Activated CD4-positive, alpha-beta T cell treated with anti-CD3 and anti-CD28 coated beads, Interleukin-2, amount 50 U/mL, for 48 hours (primary cell): ENCODE measurements around the gene TP53TG5.
"Not testable (repeated sequence)": the region's sequence is repeated elsewhere in the genome, so short reads cannot be mapped to it uniquely, and the experiment has no call there.

Source experiments
- DNase-seq, 2 experiments: peaks; one replicate each; pipeline ENCODE4 v3.0.0-alpha.2; 2020

TP53TG5 gene

DNA sequence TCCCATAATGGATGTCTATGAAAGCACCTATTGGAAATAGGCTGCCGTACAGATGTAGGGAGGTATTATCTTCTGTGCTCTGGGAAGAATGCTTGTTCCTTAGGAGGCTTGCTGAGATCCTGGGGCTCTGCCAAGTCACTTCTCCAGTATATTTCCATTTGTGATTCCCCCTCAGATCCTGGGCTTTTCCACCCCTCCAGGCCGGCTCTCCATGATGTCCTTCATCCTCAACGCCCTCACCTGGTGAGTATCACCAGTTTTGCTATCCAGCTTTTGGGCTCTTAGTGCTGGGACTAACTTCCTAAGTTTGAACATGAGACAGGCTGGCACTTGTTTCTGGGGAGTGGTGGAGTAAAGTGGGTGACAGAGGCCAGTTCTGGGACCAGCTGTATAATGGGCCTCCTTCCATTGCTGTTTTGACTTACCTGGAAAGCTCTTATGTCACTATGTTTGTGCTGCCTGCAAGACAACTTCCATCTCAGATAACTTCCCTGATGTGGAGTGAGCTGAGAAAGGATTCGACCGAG, 12.6 kb downstream of the TP53TG5 start:
- DNase-seq, result no peak

DNA sequence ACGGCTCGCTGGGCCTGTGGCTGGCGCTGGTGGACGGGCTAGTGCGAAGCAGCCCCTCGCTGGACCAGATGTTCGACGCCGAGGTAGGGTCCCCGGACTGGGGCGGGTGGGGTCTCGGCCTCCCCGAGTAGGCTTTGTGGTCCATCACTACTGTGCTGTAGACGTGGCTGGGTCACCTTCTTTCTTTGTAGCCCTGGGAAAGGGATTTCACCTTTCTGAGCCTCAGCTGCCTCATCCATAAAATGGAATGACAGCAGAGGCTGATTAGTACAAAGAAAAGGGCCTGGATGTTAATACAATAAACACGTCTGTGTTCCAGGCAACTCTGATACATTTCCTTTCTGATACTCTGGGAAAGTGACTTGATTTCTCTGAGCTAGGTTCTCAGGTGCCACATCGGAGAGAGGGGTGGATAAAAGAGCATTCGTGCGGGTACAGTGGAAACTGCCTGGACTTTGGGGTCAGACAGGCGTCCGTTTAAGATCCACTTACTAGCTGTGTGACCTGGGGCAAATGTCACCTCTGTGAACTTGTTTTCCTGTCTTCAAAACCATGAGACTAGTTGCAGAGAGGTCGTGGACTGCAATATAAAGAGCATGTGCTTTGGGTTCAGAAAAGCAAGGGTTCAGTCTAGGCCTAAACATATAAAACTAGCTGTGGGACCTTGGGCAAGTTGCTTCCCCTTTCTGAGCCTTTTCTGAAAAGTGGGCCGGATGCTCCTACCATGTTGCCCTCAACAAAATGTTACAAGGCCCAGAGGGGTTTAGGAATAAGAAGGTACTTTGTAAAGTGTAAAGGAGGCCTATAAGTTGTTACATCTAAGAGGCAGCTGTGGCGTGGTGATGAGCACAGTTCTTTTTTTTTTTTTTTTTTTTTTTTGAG, 14.3 kb downstream of the TP53TG5 start:
- no peak for DNase-seq

DNA sequence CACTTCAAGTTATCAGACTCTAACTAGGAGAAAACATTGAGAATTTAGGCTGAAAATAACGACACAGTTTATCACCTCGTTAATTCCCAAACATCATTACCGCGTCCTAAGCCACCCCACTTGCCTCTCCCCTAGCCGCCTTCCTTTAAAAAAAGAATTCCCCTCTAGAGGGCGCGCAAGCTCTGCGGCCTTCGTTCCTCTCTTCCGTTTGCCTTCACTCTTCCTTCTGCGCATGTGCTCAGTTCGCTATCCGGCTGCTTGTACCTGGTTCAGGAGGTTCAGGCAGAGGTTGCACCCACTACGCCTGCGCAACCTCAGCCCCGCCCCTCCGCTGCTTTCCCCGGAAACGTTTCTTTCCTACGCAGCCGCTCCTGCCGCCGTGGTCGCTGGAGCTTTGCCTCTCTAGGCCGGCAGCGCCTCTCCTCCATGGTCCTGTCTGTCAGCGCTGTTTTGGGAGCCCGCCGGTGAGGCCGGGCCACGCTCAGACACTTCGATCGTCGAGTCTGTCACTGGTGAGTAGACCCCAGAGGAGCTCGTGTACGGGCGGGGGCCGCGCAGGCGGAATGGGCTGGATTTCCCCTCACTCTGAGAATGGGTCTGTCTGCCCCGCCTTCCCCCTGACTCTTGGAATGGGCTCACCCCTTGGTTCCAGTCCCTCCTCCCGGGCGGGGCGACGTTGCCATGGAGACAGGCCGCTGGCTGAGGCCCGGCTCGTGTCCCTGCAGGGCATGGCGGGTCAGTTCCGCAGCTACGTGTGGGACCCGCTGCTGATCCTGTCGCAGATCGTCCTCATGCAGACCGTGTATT, 15.1 kb downstream of the TP53TG5 start, which contains the start of gene SYS1:
SYS1 (plus strand) TSS at position 353 of the 807 bp plus-strand sequence; CDS start at position 729, 376 bp downstream.
- peak; percentile 99 for DNase-seq

DNA sequence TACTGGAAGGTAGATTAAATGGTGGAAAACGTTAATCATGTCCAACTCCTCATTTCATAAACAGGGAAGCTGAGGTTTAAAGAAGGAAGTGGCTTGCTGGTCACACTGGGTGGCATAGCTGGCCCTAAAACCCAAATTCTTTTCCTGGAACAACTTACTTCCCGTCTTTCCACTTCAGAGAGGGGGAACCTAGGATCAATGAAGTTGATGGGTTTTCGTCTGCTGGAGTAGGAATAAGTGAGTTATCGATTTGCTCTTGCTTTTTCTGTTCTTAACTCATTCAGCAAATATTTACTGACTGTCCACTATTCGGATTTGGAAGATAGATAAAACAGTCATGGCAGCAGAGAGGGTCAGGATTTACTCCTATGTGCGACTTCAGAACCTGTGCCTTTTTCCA, 16.3 kb downstream of the TP53TG5 start:
- DNase-seq, result no peak

DNA sequence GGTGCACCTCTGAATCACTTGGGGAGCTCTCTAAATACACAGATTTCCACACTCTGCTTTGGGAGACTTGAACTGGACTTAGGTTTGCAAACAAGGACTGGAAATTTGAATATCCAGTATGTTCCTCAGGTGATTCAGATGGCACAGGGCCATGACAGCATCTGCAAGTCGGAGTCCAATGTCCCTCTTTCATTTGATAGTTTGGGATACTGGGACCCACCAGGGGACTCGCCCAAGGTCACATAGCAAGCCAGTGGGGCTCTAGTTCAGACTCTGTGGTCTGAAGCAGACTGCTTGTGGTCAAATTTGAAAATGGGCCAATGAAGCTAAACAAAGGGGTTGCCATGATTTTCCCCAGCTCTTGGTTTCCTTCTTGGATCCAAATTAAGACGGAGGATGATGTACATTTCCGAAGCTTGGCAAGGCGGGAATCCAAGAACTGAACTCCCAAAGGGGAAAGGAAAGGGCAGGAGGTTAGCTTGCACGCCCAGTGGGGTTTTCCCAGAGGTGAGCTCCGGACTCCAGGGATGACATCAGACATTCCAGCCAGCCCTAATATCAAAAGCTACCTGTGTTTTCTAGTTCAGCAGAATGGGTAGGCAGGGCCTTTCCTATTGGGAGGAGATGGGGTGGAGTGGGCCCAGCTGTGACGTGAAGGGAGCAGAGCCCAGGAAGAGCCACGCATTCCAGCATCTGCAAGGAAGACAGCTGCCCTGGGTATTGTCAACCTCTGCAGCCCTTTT, 18.5 kb downstream of the TP53TG5 start:
- no peak for DNase-seq

DNA sequence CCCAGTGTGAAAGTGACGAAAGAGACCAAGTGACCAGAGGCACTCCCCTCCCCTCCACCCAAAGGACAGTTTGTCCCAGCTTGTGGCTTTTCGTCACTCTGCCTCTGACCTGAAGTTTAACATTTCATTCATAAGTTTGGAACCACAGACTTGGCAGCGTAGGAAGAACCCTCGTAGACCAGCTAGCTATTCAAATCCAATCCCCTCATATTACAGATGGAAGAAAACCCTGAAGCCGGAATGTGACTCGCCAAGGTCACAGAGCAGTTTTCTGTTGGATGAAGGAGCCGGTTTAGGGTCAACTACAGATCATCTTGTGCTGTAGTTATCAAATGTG, 19.1 kb downstream of the TP53TG5 start:
- DNase-seq, result no peak

DNA sequence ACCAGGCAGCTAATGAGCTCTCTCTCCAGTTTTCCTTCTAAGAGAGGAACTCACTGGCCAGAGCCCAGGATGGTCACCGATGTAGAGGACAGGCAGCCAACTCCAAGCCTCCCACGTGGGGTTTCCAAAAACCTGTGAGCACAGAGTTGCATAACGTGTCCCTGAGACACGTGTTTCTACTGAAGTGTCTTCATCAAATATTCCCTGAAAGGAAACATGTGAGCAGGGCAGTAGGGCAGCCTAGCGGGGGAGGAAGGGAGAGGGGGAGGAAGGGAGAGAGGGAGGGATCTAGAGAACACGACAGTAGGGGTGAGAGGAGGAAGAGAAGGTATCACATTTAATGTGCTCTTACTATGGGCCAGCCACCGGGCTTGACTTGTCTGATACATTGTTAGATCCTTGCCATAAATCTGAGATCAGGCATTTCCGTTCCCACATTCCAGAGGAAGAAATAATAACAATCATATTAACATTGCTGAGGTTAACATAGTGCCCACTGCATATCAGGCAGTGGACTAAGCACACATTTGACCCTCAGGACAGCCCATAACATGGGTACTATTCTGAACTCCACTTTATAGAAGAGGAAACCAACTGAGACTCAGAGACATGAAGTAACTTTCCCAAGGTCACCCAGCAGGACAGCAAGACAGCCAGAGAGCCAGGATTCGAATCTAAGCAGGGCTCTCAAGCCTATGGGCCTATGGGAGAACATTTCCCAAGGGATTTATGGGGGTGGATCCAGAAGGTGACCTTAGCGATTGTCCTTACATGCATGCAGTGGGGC, 19.6 kb downstream of the TP53TG5 start:
- no peak for DNase-seq

DNA sequence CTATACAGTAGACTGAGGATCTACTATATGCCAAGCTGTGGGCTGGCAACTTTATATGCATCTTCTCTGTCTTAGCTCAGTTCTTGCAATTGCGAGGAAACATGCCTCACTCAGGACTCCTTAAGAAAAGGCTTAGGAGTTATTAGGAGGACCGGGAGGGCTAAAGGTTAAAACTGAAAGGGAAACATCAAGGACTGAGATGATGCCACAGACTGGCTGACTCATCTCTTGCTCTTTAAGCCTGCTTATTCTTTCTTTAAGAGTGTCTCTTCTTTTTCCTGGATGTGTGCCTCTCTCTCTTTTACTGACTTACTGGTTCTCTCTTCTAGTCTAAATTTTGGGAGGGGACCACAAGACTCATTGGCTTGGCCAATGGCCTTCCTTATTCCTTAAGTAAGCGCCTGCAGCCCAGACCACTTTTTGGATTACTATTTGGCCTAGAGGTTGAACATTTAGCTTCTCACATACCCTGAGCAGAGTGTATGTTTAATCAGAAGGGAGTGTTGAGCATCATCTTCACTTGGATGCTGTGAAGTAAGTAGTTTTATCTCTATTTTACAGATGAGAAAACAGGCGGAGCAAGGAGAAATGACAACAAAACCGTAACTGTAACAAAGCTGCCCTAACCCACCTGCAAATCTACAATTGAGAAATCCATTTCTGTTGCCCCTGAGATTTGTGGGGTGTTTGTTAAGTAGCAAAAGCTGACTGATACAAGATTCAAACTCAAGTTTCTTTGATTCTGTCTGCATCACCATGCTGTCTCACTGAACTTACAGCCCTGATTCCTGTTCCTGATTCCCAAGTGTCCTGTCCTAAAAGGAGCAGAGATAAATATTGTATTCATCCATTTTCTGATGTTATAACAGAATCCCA, 22.7 kb downstream of the TP53TG5 start:
- peak in 1 of 2 experiments; percentile 20 for DNase-seq

DNA sequence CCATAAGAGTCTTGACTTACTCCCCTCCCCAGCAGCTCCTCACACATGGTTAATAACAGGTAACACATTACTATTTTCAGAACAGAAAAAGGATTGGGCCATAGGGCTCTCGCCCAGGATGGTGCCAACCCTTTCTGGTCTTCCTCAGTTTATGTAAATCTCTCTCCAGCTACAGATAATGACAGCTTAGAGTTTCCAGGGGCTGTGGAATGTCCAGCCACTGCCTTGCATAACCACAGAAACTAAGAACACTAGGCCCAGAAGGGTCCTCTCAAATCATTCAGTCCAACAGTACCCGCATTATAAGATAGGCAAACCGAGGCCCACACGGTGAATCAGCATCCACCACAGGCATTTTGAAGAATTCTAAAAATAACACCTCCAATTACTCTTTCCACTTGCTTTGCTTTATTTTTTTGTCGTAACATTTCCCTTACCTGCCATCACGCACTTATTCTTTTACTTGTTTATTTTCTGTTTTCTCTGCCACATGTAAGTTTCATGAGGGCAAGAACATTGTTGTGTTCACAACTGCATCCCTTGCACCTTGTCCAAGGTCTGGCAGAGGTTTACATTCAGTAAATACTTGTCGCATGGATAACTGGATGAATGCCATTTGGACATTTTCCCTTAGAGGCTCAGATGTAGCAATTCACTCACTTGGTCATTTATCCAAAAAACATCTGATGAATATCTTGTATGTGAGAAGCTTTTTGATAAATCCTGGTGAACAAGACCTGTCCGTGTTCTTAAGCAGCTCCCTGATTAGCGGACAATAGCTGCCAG, 23.5 kb downstream of the TP53TG5 start:
- DNase-seq, result peak; percentile 36 to 54

DNA sequence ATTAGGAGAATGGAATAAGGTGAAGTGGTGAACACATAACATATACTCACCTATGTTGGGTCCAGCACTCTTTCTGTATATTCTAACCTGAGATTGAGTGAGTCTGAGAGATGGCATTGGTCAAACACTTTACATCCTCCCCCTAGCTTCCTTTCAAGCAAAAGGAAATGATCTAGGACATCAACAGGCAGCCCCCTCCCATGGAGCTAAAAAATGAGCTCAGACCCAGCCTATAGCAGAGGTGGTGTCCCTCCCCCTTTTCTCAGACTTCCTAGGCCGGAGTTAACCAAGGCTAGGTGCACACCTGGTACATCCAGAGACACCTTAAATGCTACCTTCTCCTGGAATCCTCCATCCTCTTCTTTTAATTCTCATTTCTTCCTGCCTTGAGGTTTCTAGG, 24.4 kb downstream of the TP53TG5 start:
- DNase-seq, result no peak

DNA sequence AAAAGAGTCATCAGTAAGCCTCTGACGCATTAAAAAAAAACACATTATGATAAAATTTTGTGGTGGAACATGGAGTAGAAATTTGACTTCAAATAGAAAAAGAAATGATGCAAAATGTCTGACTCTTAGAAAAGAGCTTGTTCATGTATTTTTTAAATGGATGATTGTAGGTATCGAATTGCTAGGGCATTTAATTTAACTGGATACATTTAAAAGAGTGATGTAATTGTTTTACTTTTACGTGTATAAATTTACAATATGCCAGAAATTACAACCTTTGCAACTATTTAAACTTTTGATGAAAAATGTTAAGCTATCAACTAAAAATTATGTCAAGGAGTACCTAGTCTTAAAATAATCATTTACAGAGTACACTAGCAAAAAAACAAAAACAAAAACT, 25.4 kb downstream of the TP53TG5 start:
- DNase-seq, result no peak

DNA sequence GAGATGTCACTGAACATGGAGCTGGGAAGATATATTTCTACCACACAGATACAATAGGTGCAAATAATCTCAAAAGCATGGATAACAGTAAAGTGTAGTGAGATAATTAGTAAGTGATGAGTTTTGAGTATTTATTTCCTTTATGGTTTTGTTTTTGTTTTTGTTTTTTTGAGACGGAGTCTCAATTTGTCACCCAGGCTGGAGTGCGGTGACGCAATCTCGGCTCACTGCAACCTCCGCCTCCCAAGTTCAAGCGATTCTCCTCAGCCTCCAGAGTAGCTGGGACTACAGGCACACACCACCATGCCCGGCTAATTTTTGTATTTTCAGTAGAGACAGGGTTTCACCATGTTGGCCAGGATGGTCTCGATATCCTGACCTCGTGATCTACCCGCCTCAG, 27.3 kb downstream of the TP53TG5 start:
- DNase-seq, result not testable (repeated sequence)

DNA sequence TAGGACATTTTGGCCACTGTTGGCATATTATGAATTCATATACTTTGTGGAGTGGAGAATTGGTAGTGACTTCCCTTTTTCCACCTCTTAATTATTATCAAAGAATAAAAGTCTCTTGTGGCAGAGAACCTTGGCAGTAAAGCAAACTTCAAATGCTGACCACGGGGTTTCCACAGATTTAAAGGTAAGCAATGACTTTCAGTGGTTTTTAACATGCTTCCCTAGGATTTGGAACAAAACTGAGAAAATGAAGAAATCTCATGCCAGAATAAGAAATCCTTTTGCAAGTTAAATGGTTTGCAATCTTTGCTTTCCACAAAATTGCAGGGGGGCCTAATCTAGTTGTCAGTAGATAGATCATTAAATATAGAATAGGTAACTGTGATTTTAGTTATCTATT, 27.9 kb downstream of the TP53TG5 start:
- no peak for DNase-seq

DNA sequence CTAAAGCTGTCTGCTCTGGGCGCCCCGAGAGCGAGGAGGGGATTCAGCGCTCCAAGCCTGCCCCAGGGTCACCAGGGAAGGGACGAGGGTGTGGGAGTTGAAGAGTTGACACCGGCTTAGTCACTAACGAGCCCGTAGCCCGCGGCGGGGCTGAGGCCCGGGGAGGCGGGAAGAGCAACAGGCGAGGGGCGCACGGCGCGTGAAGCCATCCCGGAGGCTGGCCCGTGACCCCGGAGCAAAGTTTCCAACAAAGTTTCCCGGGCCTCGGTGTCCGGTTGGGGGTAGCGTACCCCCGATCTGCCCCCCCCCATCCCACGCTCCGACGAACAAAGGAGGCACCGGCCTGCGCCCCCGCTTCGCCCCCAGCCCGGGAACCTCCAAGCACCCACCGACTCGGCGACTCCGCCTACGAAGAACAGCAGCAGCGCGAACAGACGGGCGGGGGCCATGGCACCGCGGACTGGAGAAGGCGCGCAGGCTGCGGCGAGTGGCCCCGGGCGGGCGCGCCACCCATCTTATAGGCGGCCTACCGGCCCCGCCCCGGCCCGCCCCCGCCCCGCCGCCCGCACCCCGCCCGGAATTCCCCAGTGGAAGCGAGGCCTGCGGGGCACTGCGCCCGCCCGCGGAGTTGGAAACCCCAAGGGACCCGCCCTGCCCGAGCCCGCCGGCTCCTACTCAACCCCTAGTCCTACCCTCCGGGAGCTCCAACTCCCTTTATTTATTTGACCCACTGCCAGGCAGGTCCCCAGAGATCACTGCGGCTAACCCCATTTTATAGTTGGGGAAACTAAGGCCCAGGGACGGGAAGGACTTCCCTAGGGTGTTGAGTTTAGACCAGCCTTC, 30.0 kb downstream of the TP53TG5 start, which contains the start of gene SDC4:
SDC4 (minus strand) TSS at position 489 of the 843 bp plus-strand sequence; CDS start at position 449, 40 bp downstream.
- peak; percentile 73 to 74 for DNase-seq

DNA sequence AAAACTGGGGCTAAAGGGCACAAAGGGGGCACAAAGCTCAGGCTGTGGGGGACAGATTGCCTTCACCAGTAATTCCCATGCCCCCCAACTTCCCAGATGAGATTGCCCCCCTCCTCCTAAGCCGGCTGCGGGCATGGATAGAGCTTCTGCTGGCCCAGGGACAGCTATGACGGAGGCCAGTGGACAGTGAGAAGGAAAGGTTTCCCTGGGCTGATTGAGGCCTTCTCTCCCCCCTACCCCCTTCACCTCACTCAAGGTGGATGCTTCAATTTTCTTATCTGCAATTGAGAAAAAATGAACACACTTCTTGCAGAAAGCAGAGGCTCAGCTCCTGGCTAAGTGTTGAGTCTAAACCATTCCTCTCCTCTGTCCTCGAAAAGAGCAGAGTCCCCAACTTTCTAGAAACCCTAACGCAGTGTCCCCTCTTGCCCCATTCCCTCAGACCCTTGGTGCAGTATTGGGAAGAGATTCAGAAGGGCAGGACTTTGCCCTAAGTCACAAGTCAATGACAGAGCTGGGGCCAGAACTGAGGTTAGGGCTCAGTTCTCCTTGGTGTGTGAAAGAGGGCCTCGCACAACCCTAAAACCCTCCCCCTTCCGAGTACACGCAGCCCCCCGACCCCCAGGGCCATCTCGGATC, 30.7 kb downstream of the TP53TG5 start:
- no peak for DNase-seq

DNA sequence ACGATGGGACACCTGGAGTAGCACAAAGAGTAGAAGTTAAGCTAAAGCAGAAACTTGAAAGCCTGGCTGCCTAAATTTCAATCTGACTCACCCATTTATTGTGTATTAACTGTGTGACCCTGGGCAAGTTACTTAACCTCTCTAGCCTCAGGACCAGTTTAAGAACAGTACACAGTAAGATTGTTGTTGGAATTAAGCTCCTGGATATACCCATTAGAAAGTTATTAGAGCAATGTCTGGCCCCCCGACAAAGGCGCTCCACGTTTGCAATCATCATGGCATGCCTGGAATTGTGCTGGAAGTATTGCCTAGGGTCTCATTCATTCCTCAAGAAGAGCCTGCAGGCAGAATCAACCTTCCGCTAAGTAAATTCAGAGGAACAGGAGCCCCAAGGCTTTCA, 31.3 kb downstream of the TP53TG5 start:
- DNase-seq, result no peak

DNA sequence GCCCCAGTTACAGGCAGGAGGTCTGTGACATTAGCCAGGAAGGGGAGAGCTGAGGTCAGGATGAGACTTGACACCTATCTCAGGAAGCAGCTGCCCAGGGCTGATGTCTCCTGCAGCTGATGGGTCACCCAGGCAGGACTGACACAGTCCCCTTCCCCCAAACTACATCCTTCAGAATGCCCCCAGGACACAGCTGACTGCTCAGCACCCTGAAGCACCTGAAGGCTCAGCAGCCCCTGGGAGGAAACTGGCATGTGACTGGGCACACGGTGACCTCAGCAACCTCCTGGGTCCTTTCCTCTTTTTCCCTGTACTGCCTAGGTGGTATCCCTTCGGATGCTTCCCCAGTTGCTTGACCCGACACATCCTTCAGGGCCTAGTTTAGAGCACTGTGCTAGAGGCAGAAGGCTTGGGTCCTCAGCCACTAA, 31.8 kb downstream of the TP53TG5 start:
- no peak for DNase-seq

DNA sequence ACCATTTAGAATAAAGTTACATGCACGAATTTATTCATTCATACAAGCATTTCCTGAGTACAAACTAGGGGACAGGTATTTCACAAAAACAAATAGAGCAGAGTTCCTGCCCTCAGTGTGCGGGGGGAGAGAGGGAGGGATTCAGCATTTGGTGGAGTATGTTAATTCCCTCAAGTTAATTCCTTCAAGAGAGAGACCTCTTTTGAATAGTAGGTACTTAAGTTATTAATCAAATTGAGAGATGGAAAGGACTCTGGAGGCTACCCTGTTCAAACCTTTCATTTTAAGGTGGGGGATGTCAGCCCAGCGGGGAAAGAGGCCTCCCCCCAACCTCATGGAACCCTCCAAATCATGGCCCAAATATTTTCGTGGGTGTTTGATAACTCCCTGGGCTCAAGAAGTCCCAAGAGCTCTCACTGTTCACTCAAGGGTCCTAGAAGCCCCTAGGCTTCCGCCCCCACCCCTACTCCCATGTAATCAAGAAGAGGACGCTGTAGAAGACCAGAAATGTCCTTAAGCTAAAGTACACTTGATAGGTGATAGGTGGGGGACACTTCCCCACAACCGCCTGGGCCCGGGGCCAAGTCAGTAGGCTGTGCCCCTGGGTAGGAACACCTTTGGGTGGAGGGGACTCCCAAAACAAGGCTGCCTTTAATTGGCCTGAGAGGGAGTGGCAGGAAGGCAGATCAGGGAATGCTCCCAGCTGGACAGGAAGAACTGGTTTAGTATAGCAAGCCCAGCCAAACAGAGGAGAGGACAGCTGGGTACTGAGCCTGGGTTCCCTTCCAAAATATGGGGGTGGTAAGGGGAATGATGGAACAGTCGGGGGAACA, 32.8 kb downstream of the TP53TG5 start:
- DNase-seq, result no peak
